Esophagus squamous epithelium (tissue), 4 donors: ENCODE data around the gene TCN1.

Experiments used
- CTCF ChIP-seq, 6 experiments: fragments of 450-650 bp in 4 of 6; fragments of 200-600 bp in 2 of 6; sonication (generic) in 2 of 6; IDR thresholded peaks; one replicate each; pipeline ENCODE4 v1.5.1; 2016 to 2019; ENCODE audit warnings: antibody characterized with exemption in 6 of 6, mild to moderate bottlenecking in 4 of 6, moderate library complexity in 4 of 6
- POLR2A ChIP-seq, 4 donors: fragments of 450-650 bp; IDR thresholded peaks; one replicate each; pipeline ENCODE4 v1.6.1; 2017; ENCODE audit warnings: antibody characterized with exemption in 4 of 4, mild to moderate bottlenecking in 4 of 4, moderate library complexity in 3 of 4

GRCh38 chr11:59865031-59865430, 1.3 kb downstream of the TCN1 start:
- no peak for TF ChIP-seq CTCF (IDR thresholded peaks at IDR 0.05)
- no peak for TF ChIP-seq POLR2A (IDR thresholded peaks at IDR 0.05)
